Muscle of leg (tissue), 11 donors: ENCODE measurements around the gene PCDHA9. TPM values are rescaled to one million over a fixed set of nuclear protein-coding genes. Genes with fewer than 3 reads are reported as not detected.

Experiments
- DNase-seq: peaks from one replicate; pipeline ENCODE4 v3.0.0; 2013
- H3K27ac ChIP-seq: one replicate; pipeline ENCODE4 v1.5.1; 2013; ENCODE audit warnings: mild to moderate bottlenecking, low read length, control low read depth
- H3K27me3 ChIP-seq: one replicate; pipeline ENCODE4 v1.6.1; 2013; ENCODE audit warnings: low read length; ENCODE audit not compliant: control insufficient read depth, insufficient read depth
- H3K36me3 ChIP-seq: one replicate; pipeline ENCODE4 v1.6.1; 2013; ENCODE audit warnings: low read length; ENCODE audit not compliant: control insufficient read depth, insufficient read depth
- H3K4me1 ChIP-seq: one replicate; pipeline ENCODE4 v1.6.1; 2013; ENCODE audit warnings: low read length; ENCODE audit not compliant: control insufficient read depth, insufficient read depth
- H3K4me3 ChIP-seq: one replicate; pipeline ENCODE4 v1.5.1; 2013; ENCODE audit warnings: low read length, control low read depth
- H3K9me3 ChIP-seq: replicated peaks from 2 replicates; pipeline ENCODE4 v1.6.1; 2013; ENCODE audit warnings: low read depth, low read length; ENCODE audit not compliant: control insufficient read depth
- WGBS: methylation state at CpG from one replicate; pipeline ENCODE4 v1.1.5; 2013; ENCODE audit warnings: missing lambda C conversion rate; ENCODE audit not compliant: insufficient coverage; 5-methylcytosine and 5-hydroxymethylcytosine counted together
- polyA plus RNA-seq, 8 donors: library from polyadenylated mRNA; unstranded; fragments of 120-200 nt; gene quantifications; one replicate each; pipeline versions ENCODE4 v1.2.1 to v1.2.3, GENCODE V29; 2013; ENCODE audit warnings: inconsistent platforms in 1 of 8, low replicate concordance in 1 of 8; ENCODE audit not compliant: insufficient read length in 8 of 8, insufficient read depth in 1 of 8
- total RNA-seq: library from RNA; stranded (reverse); fragments of 120-200 nt; gene quantifications from one replicate; pipeline ENCODE4 v1.2.4, GENCODE V29; 2013

PCDHA9 gene
- total and polyA plus RNA-seq, 9 donors = 0.03 to 0.05 (median 0.03) TPM; not detected in 4

- Histone ChIP-seq H3K9me3 (peaks cover 10% of the 10 kb centered on the region), H3K36me3 (no peaks in the 10 kb centered on the region), H3K4me3 (no peak overlapping the region), H3K4me1 (no peaks in the 10 kb centered on the region), H3K27ac (no peak overlapping the region), H3K27me3 (peaks cover 3% of the 10 kb centered on the region)
- no peak for DNase-seq
- 24% methylated on average over 11 of the region's 12 CpGs for WGBS
These were observed 34.4 kb downstream of the PCDHA9 start for GRCh38 chr5:140882591-140882899.

GRCh38 chr5:140883373-140883772 is 35.2 kb downstream of the PCDHA9 start:
- Histone ChIP-seq H3K27me3 (peaks cover 2% of the 10 kb centered on the region), H3K9me3 (peaks cover 10% of the 10 kb centered on the region), H3K36me3 (no peaks in the 10 kb centered on the region), H3K4me1 (no peaks in the 10 kb centered on the region), H3K27ac (no peak overlapping the region), H3K4me3 (no peak overlapping the region)
- WGBS = 40% methylated on average over 41 of the region's 41 CpGs
- DNase-seq = no peak

- no peak overlapping the region for H3K27ac ChIP-seq
- H3K4me1 ChIP-seq = no peaks in the 10 kb centered on the region
- no peak for DNase-seq
- H3K27me3 ChIP-seq = peaks cover 2% of the 10 kb centered on the region
- 39% methylated on average over 79 of the region's 79 CpGs for WGBS
- H3K4me3 ChIP-seq = no peak overlapping the region
- H3K9me3 ChIP-seq = peaks cover 10% of the 10 kb centered on the region
- H3K36me3 ChIP-seq = no peaks in the 10 kb centered on the region
These were observed 35.9 kb downstream of the PCDHA9 start for GRCh38 chr5:140883927-140884697.

Other genes with a start within 250 kb of the PCDHA9 start
- 32.1 TPM for gene CD14, start 215.2 kb upstream of the PCDHA9 start, total RNA-seq
- gene CD14, start 215.2 kb upstream of the PCDHA9 start, polyA plus RNA-seq = 10 to 100 TPM; 21.0 to 32.8 (median 28.4) TPM
- 5.6 TPM for gene TMCO6, start 208.9 kb upstream of the PCDHA9 start, total RNA-seq
- 10 to 100 TPM in 2 of 8 donors, 1 to 10 TPM in 6; 7.0 to 11.8 (median 8.7) TPM for gene TMCO6, start 208.9 kb upstream of the PCDHA9 start, polyA plus RNA-seq
- gene NDUFA2, start 200.8 kb upstream of the PCDHA9 start, total RNA-seq = 66.3 TPM
- gene NDUFA2, start 200.8 kb upstream of the PCDHA9 start, polyA plus RNA-seq = 10 to 100 TPM; 57.9 to 76.0 (median 67.2) TPM
- 63.6 TPM for gene IK, start 200.6 kb upstream of the PCDHA9 start, total RNA-seq
- gene IK, start 200.6 kb upstream of the PCDHA9 start, polyA plus RNA-seq = 100 to 1,000 TPM in 5 of 8 donors, 10 to 100 TPM in 3; 85.1 to 124 (median 109) TPM
- gene WDR55, start 183.5 kb upstream of the PCDHA9 start, total RNA-seq = 9.9 TPM
- 10 to 100 TPM; 11.5 to 16.0 (median 13.9) TPM for gene WDR55, start 183.5 kb upstream of the PCDHA9 start, polyA plus RNA-seq
- 0.31 TPM for gene DND1, start 174.8 kb upstream of the PCDHA9 start, total RNA-seq
- under 1 TPM in 4 of 8 donors, not detected in 4; 0.12 to 0.32 (median 0.22) TPM for gene DND1, start 174.8 kb upstream of the PCDHA9 start, polyA plus RNA-seq
- 41.4 TPM for gene HARS1, start 157.0 kb upstream of the PCDHA9 start, total RNA-seq
- 10 to 100 TPM; 47.0 to 54.0 (median 51.0) TPM for gene HARS1, start 157.0 kb upstream of the PCDHA9 start, polyA plus RNA-seq
- 23.5 TPM for gene HARS2, start 156.9 kb upstream of the PCDHA9 start, total RNA-seq
- 10 to 100 TPM; 21.8 to 29.5 (median 25.3) TPM for gene HARS2, start 156.9 kb upstream of the PCDHA9 start, polyA plus RNA-seq
- gene ZMAT2, start 147.9 kb upstream of the PCDHA9 start, total RNA-seq = 68.5 TPM
- gene ZMAT2, start 147.9 kb upstream of the PCDHA9 start, polyA plus RNA-seq = 100 to 1,000 TPM in 1 of 8 donors, 10 to 100 TPM in 7; 78.9 to 104 (median 90.5) TPM
- 0.04 TPM for gene PCDHA1, start 62.2 kb upstream of the PCDHA9 start, total RNA-seq
- under 1 TPM in 4 of 8 donors, not detected in 4; 0.04 to 0.09 (median 0.06) TPM for gene PCDHA1, start 62.2 kb upstream of the PCDHA9 start, polyA plus RNA-seq
- 0.04 TPM for gene PCDHA2, start 53.5 kb upstream of the PCDHA9 start, total RNA-seq
- under 1 TPM in 5 of 8 donors, not detected in 3; 0.03 to 0.13 (median 0.05) TPM for gene PCDHA2, start 53.5 kb upstream of the PCDHA9 start, polyA plus RNA-seq
- gene PCDHA3, start 47.3 kb upstream of the PCDHA9 start, total RNA-seq = 0.18 TPM
- gene PCDHA3, start 47.3 kb upstream of the PCDHA9 start, polyA plus RNA-seq = under 1 TPM; 0.05 to 0.23 (median 0.17) TPM
- gene PCDHA4, start 41.3 kb upstream of the PCDHA9 start, total RNA-seq = 0.22 TPM
- gene PCDHA4, start 41.3 kb upstream of the PCDHA9 start, polyA plus RNA-seq = under 1 TPM; 0.07 to 0.23 (median 0.12) TPM
- 0.04 TPM for gene PCDHA5, start 26.8 kb upstream of the PCDHA9 start, total RNA-seq
- gene PCDHA5, start 26.8 kb upstream of the PCDHA9 start, polyA plus RNA-seq = under 1 TPM in 5 of 8 donors, not detected in 3; 0.04 to 0.30 (median 0.11) TPM
- gene PCDHA6, start 20.4 kb upstream of the PCDHA9 start, total RNA-seq = 0.09 TPM
- gene PCDHA6, start 20.4 kb upstream of the PCDHA9 start, polyA plus RNA-seq = under 1 TPM; 0.04 to 0.36 (median 0.13) TPM
- gene PCDHA7, start 14.1 kb upstream of the PCDHA9 start, total RNA-seq = 0.13 TPM
- gene PCDHA7, start 14.1 kb upstream of the PCDHA9 start, polyA plus RNA-seq = under 1 TPM; 0.04 to 0.26 (median 0.13) TPM
- 0.09 TPM for gene PCDHA8, start 7.2 kb upstream of the PCDHA9 start, total RNA-seq
- gene PCDHA8, start 7.2 kb upstream of the PCDHA9 start, polyA plus RNA-seq = under 1 TPM in 4 of 8 donors, not detected in 4; 0.03 to 0.11 (median 0.06) TPM
- gene PCDHA10, start 7.5 kb downstream of the PCDHA9 start, total RNA-seq = 0.09 TPM
- under 1 TPM; 0.04 to 0.12 (median 0.07) TPM for gene PCDHA10, start 7.5 kb downstream of the PCDHA9 start, polyA plus RNA-seq
- 0.09 TPM for gene PCDHA11, start 20.6 kb downstream of the PCDHA9 start, total RNA-seq
- gene PCDHA11, start 20.6 kb downstream of the PCDHA9 start, polyA plus RNA-seq = under 1 TPM in 5 of 8 donors, not detected in 3; 0.04 to 0.43 (median 0.09) TPM
- 0.09 TPM for gene PCDHA12, start 26.9 kb downstream of the PCDHA9 start, total RNA-seq
- under 1 TPM in 6 of 8 donors, not detected in 2; 0.05 to 0.12 (median 0.07) TPM for gene PCDHA12, start 26.9 kb downstream of the PCDHA9 start, polyA plus RNA-seq
- 0.04 TPM for gene PCDHA13, start 33.7 kb downstream of the PCDHA9 start, total RNA-seq
- gene PCDHA13, start 33.7 kb downstream of the PCDHA9 start, polyA plus RNA-seq = under 1 TPM in 3 of 8 donors, not detected in 5; 0.03 to 0.14 (median 0.04) TPM
- 0.27 TPM for gene PCDHAC1, start 77.9 kb downstream of the PCDHA9 start, total RNA-seq
- gene PCDHAC1, start 77.9 kb downstream of the PCDHA9 start, polyA plus RNA-seq = under 1 TPM; 0.06 to 0.31 (median 0.13) TPM
- 1.9 TPM for gene PCDHAC2, start 118.1 kb downstream of the PCDHA9 start, total RNA-seq
- 1 to 10 TPM in 6 of 8 donors, under 1 TPM in 2; 0.83 to 3.9 (median 2.0) TPM for gene PCDHAC2, start 118.1 kb downstream of the PCDHA9 start, polyA plus RNA-seq
- 0.13 TPM for gene PCDHB1, start 203.0 kb downstream of the PCDHA9 start, total RNA-seq
- gene PCDHB1, start 203.0 kb downstream of the PCDHA9 start, polyA plus RNA-seq = under 1 TPM; 0.05 to 0.27 (median 0.11) TPM
- gene PCDHB2, start 246.2 kb downstream of the PCDHA9 start, total RNA-seq = 3.2 TPM
- gene PCDHB2, start 246.2 kb downstream of the PCDHA9 start, polyA plus RNA-seq = 1 to 10 TPM; 2.9 to 7.8 (median 3.9) TPM